Limb (tissue), 2 donors: ENCODE measurements around the gene LGALS8.

ENCODE experiments used
- DNase-seq, 2 donors: peaks; one replicate each; pipeline ENCODE4 v3.0.0-alpha.2; 2016; ENCODE audit errors: extremely low spot score in 2 of 2

Gene LGALS8

DNA sequence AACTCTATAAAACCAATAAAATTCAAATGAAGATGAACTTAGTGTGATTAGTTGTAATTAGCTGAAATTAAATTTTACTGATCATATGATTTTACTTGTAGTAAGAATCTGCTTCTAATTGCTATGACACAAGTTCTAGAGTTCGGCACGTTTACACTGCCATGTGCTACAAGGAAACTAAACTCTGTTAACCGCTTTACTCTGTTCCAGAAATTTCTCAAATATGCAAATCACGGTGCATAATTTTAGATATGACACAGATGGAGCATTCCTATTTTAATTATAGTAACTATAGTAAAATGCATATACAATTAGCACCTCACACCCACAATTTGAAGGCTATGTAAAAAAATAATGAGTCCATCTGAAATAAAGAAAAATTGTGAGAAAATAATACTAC, 65.7 kb downstream of the LGALS8 start:
- no peak for DNase-seq

DNA sequence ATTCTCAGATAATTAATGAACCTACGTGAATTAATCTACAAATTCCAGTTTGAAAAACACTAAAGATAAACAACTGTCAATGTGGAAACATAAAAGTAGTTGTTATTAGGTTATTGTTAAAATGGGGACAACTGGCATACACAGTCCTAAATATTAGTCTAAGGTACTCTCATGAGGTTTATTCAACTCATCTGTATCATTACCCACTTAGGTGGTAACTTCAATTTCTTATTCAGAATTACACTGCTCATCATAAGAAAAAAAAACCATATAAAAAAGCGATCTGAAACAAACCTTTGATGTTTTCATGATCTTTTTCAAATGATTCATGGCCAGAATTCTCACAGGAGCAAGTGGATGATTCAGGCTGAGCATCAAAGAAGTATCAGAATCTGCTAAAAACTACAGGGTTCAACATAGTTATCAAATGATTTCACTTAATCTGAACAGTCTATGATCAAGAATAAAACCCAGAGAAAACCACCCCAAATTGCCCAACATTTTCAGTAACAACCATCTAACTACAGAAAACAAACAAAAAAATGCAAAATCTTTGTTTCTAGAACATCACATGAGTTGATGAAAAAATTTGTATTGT, 66.9 kb downstream of the LGALS8 start:
- no peak for DNase-seq

DNA sequence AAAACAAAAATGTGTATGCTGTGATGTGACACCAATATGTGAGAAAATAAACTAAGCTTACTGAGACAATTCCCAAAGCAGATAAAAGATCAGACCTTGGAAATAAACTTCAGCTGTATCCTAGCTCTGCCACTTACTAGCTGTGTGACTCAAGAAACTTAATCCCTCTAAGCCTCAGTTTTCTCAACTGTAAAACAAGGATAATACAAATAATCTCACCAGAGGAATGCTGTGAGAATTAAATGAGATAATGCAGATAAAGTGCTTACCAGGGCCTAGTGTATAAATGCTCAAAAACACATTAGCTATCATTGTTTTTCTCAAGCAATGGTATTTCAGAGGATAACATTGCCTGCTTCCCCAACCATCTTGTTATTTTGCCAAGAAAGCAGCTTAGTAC, 78.4 kb downstream of the LGALS8 start:
- no peak for DNase-seq
